Adrenal gland (tissue), 5 donors: ENCODE measurements around the gene KRTAP9-7.

Experiments
- CTCF ChIP-seq, 6 experiments: fragments of 450-650 bp in 4 of 6; fragments of 200-600 bp in 2 of 6; sonication (generic) in 1 of 6; IDR thresholded peaks; 1 replicate in 5 of 6; 2 replicates in 1 of 6; pipeline versions ENCODE4 v1.5.1 to v1.8.0; 2016 to 2021; ENCODE audit warnings: antibody characterized with exemption in 6 of 6, mild to moderate bottlenecking in 2 of 6, moderate library complexity in 1 of 6
- POLR2A ChIP-seq, 2 donors: fragments of 450-650 bp; IDR thresholded peaks; one replicate each; pipeline ENCODE4 v1.6.1; 2017; ENCODE audit warnings: antibody characterized with exemption in 2 of 2, mild to moderate bottlenecking in 2 of 2, moderate library complexity in 1 of 2
- donor health status: DM: no; HTN: no; CAD: no.

GRCh38 chr17:41287050-41287449 is 11.6 kb downstream of the KRTAP9-7 start:
- TF ChIP-seq POLR2A (IDR thresholded peaks at IDR 0.05) (no peak), CTCF (IDR thresholded peaks at IDR 0.05) (no peak)
